Amygdala (tissue), 56 donors: ENCODE data around the gene PPARGC1A.

ENCODE experiments used
- DNase-seq, 56 donors: peaks; one replicate each; lab custom pipeline; 2025; lab: John Stamatoyannopoulos, UW

Gene PPARGC1A

GRCh38 chr4:23889814-23890341, at the start of gene PPARGC1A:
Gene PPARGC1A (minus strand): TSS chr4:23890047. CDS start chr4:23889957, 90 bp downstream.
- DNase-seq = peak in 41 of 56 donors; percentile 3 to 70 (median 23)

GRCh38 chr4:23938796-23939195, 48.9 kb upstream of the PPARGC1A start:
- peak in 10 of 56 donors; percentile 3 to 43 (median 7) for DNase-seq

GRCh38 chr4:23937173-23937572, 47.3 kb upstream of the PPARGC1A start:
- no peak for DNase-seq

- DNase-seq = peak in 11 of 56 donors; percentile 2 to 34 (median 19)
Measured at GRCh38 chr4:23934915-23935314, 45.1 kb upstream of the PPARGC1A start.

GRCh38 chr4:23934223-23934622, 44.4 kb upstream of the PPARGC1A start:
- DNase-seq = no peak

GRCh38 chr4:23932901-23933308, 43.1 kb upstream of the PPARGC1A start:
- DNase-seq = no peak

- no peak for DNase-seq
Measured at GRCh38 chr4:23932186-23932585, 42.3 kb upstream of the PPARGC1A start.

GRCh38 chr4:23931489-23931830, 41.6 kb upstream of the PPARGC1A start:
- DNase-seq = no peak

GRCh38 chr4:23930750-23931488, 41.1 kb upstream of the PPARGC1A start:
- DNase-seq = peak in 28 of 56 donors; percentile 2 to 58 (median 19)

- DNase-seq = no peak
Measured at GRCh38 chr4:23929248-23929647, 39.4 kb upstream of the PPARGC1A start.

- no peak for DNase-seq
Measured at GRCh38 chr4:23924556-23924955, 34.7 kb upstream of the PPARGC1A start.

GRCh38 chr4:23923840-23924239, 34.0 kb upstream of the PPARGC1A start:
- DNase-seq = no peak

GRCh38 chr4:23923141-23923540, 33.3 kb upstream of the PPARGC1A start:
- no peak for DNase-seq

GRCh38 chr4:23922541-23923111, 32.8 kb upstream of the PPARGC1A start:
- DNase-seq = no peak

- DNase-seq = no peak
Measured at GRCh38 chr4:23922013-23922412, 32.2 kb upstream of the PPARGC1A start.

GRCh38 chr4:23921447-23921845, 31.6 kb upstream of the PPARGC1A start:
- no peak for DNase-seq

- no peak for DNase-seq
Measured at GRCh38 chr4:23920716-23921446, 31.0 kb upstream of the PPARGC1A start.

- DNase-seq = no peak
Measured at GRCh38 chr4:23920296-23920695, 30.4 kb upstream of the PPARGC1A start.

- DNase-seq = no peak
Measured at GRCh38 chr4:23916282-23916681, 26.4 kb upstream of the PPARGC1A start.

GRCh38 chr4:23915459-23916132, 25.7 kb upstream of the PPARGC1A start:
- no peak for DNase-seq
